CD4-positive, alpha-beta T cell treated with Interferon gamma for 1 hour (primary cell): ENCODE measurements around the gene PKNOX1.
"Not testable (repeated sequence)": the region's sequence is repeated elsewhere in the genome, so short reads cannot be mapped to it uniquely, and the experiment has no call there.

Experiments used
- DNase-seq: peaks from one replicate; pipeline ENCODE4 v3.0.0-alpha.2; 2020

The PKNOX1 gene

DNA sequence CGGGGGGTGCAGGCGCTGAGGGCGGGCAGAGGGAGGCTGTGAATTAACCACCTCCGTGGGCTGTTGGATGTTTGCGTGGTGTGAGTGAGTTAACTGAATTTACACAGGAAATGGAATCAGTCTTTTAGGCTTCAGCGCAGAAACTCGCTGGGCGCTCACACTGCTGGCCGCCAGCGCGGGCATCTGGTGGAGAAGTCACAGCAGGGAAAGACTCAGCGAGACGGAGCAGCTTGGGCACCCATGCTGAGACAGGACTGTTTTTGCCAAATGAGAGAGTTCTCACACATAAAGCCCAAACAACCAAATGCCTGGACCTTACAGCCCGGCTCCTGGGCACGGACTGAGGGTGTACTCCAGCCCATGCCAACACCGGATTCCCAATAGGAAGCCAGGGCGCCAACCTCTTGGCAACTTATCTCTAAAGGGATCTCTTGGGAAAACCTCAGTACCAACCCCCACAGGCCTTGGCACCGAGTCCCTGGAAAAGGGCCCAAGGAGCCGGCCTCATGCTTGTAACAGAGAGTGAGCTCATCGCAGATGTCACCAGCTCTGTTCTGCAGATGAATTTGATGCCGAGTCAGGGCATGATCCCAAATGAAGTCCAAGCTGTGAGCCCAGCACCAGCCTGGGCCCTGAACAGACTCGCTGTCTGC is 90.0 kb downstream of the PKNOX1 start:
- DNase-seq = not testable (repeated sequence)

DNA sequence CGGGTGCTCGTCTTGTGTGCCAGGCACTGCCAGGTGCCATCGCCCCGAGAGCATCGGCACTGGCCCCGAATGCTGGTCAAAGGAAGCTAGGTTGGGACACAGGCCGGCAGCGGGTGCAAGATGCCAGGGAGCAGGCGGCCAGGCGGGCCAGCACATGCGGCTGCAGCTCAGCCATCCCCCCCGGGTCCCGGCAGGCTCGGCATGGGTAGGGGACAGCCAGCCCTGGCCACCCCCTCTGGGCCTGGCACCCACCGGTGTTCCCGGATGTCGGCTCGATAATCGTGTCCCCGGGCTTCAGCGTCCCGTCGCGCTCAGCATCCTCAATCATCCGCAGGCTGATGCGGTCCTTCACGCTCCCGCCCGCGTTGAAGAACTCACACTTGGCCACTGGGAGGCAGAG is 91.6 kb downstream of the PKNOX1 start:
- DNase-seq = not testable (repeated sequence)

DNA sequence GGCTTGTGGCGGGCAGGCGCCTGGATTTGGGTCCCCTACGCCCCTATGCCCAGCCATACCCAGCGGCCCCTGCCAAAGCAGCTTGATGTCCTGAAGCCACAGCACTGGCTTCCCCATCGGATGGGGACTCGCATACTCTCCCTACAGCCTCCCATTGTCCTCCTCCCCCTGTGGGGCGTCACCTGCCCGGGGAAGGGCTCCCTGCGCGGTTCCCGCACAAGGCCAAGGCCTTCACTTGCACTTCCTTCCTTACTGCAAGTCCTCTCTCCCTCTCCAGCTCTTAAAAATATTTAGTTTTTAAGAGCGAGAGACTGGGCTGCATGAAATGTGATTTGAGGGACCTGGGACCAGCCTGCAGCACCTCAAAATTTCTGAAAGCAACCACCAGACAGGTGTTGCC is 92.3 kb downstream of the PKNOX1 start:
- DNase-seq = not testable (repeated sequence)

DNA sequence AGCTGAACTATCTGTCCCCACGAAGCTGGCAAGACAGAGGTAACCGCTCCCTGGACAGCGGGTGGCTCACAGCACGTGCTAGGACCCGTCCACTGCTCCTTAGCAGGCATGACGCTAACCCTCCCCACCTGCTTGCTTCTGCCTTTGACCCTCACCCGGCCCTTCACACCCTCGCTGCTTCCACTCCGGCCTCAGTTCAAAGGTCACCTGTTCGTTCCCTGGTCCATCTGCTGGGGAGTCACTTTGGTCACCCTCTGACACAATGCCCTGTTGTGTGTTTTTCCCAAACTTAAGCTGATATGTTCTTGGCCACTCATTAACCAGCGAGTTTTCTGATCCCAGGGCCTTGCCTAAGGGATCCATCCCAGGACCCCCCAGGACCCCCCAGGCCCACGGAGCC is 93.7 kb downstream of the PKNOX1 start:
- not testable (repeated sequence) for DNase-seq

DNA sequence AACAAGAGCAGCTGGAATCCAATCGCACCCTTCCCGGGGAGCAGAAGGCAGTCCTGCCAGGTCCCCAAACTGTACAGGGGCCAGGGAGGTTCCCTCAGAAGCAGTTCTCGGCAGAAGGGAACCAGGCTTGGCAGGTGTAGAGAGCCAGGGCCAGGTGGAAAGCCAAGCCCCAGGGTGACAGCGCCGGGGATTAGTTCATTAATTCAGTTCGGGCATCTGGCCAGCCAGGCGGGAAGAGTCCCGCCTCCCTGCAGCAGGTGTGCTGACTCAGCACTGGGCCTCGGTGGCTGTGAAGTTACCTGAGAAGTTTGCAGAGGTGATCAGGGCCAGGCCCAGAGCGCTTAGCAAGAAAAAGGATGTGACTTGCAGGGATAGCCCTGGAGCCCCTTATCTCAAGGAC is 95.3 kb downstream of the PKNOX1 start:
- not testable (repeated sequence) for DNase-seq

DNA sequence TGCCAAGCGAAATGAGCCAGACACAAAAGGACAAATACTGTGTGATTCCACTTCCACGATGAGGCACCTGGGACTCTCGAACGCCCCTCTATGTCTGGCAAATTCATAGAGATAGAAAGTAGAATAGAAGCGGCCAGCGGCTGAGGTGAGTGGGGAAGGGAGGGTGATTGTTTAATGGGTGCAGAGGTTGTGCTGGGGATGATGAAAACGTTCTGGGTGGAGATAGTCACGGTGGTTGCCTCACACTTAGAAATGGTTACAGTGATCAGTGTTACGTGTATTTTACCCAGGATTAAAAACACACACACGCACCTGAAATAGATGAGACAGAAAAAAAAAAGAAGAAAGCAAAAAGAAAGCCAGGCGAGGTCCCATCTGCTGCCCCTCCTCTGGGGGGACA is 98.4 kb downstream of the PKNOX1 start:
- not testable (repeated sequence) for DNase-seq

DNA sequence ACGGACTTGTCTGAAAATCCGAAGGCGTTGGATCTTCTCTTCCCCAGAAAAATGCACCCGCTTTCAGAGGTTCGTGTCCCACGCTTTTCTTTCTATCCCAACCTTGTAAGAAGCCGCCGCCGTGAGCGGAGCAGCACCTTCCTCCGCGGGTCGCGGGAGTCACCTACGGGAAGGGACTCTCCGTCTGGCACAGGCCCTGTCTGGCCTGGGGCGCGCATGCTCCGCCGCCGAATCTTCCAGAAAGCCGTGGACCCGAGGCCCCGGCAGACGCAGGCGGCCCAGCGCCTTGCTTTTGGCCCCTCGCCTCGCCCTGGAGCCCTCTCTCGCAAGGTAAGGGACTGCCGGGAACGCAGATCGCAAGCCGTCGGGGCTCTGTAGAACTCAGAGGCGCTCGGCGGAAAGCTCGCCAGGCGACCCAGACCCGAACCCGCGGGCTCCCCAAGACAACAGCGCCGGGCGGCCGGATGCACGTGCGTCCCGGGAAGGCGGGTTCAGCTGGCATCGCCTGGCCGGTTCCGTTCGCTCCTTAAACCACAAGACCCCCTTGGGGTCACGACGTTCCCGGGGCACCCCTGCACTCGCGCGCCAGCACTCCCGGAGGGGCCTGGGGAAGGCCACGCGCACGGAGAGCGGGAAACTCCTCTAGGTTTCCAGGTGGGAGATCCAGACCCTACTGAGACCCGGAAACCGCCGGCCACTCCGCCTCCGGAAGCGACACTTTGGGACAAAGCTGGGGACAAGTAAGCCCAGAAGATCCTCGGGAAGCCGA is 100.2 kb downstream of the PKNOX1 start:
- DNase-seq = not testable (repeated sequence)

DNA sequence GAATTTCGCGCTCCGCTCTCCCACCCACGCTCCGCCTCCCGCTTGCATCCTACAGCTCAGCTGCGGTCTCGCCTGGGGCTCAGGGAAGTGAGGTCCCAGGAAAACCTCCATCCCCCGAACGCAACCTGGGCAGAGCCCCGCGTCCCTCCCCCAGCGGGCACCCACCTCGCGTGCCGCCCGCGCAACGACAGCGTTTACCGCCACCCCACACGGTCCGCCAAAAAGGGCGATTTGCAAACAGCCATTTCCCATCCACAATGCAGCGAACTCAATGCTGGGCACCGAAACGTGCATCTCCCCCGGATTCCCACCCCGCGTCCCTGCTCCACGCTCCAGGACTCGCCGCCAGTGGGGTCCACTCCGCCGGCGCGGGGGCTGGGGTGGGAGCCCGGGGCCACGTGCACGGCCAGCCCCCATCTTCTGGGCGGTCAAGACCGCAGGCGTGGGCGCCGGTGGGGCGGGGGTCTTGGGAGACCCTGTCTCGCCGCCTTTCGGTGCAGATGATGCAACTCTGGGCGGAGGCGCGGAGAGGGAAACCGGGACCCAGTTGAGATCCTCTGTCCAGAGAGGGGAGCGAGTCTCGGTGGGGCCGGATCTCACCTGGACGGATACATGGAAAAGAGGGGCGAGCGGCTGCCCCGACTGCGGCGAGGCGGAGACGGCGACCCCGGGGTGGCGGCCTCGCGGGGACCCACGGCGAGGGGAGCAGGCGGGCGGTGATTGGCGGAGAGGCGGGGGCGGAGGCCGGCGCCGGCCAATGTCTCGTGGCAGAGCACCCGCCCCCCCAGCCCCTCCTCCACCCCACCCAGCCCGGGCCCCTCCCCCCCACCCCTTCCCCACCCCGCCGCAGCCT is 101.0 kb downstream of the PKNOX1 start, which contains the start of gene CBS:
TSS of gene CBS (minus strand) at position 666 of the 853 bp plus-strand sequence. CDS start 3,642 bp downstream, outside the sequence.
- DNase-seq = not testable (repeated sequence)

DNA sequence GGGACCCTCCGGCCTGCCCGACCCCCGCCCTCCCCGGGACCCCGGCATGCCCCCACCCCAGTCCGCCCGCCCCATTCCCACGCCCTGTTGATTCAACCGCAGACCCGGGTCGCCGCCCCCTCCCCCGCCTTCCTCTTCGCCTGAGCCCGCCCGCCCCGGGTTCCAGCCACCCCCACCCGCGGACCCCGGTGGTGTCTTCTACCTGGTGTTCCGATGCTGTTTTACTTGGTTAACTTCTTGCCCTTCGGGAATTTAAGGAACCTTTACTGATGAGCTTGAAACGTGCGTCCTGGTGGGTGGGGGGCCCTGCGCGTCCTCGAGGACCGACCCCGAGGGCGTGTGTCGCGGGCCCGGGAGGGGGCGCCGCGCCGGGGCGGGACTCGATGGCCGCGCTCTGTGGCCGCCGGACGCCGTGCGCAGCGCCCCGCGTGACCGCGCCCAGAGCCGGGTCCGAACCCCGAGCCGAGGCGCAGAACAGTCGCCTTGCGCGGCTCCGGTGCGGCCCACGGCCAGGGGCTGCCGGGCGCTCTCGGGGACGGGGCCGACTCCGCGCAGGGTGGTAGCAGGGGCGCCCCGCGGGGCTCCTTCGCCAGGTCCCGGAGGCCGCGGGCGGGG is 101.8 kb downstream of the PKNOX1 start:
- DNase-seq = not testable (repeated sequence)

DNA sequence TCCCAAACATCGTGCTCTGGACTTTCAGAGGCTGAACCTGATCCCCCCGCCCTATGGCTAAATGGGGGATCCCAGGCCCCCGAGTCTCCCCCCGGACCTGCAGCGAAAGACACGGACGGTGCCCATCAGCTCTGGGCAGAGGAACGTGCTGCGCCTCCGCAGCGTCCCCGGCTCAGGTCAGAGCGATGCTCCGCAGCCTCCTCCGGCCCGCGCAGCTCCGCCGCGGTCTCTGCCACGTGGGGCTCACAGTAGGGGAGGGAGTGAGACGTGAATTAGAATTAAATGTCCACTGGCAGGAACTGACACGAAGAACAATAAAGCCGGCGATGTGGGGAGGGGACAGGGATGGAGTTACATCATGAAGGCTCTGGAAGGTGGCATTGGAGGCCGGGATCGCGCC is 102.3 kb downstream of the PKNOX1 start:
- DNase-seq = not testable (repeated sequence)

DNA sequence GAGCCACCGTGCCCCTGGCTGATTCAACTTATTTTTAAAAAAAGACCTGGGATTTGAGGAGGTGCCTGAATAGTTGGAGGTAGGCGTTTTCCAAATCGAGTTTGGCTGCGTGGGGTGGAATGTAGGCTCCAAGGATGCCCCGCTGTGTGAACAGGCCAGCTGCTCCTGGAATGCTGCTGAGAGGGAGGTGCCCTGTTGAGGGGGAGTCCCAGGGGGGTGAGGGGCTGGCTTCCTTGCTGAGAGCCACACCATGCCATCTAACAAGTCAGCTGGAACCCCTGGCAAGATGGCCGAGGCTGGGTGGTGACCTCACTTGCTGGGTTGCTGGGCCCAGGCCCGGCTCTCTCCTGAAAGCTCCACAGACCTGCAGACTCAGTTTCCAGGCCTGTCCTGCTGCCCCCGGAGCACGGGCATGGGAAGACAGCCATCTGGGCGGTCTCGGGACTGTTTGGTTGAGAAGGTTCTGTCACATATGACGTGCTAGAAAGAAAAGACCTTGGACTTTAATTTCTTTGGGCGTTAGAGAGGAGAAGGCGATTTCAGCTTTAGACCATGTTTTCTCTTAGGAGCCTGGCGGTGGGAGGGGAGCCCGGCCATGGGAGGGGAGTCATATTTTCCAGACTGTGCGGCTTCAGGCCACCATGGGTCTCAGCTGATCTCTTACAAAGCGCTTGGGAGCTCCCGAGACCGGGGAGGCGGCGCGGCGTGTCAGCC is 108.4 kb downstream of the PKNOX1 start:
- not testable (repeated sequence) for DNase-seq
